Activated T-cell treated with anti-CD3 and anti-CD28 coated beads, Interleukin-2, amount 50 U/mL, for 72 hours (primary cell): ENCODE measurements around the gene BLMH. TPM values are rescaled to one million over a fixed set of nuclear protein-coding genes. Genes with fewer than 3 reads are reported as not detected.

Source experiments
- ATAC-seq, 2 donors: fragments of 150-1000 bp; cut with Tn5 transposase; replicated peaks in 1 of 2; 2 replicates each; pipeline ENCODE4 v1.10.0; 2021; ENCODE audit warnings: moderate library complexity in 2 of 2, mild to moderate bottlenecking in 1 of 2
- DNase-seq, 2 donors: peaks; one replicate each; pipeline ENCODE4 v3.0.0; 2021 to 2022; ENCODE audit warnings: mixed read lengths in 1 of 2
- H3K27ac Mint-ChIP-seq: one replicate; pipeline ENCODE4 v1.8.0; 2022; ENCODE audit warnings: mild to moderate bottlenecking, moderate library complexity, mixed read lengths
- H3K27me3 Mint-ChIP-seq: one replicate; pipeline ENCODE4 v1.8.0; 2022; ENCODE audit warnings: low read depth, mixed read lengths
- H3K36me3 Mint-ChIP-seq, 2 donors: one replicate each; pipeline ENCODE4 v1.8.0; 2022; ENCODE audit warnings: mixed read lengths in 2 of 2, mild to moderate bottlenecking in 1 of 2; ENCODE audit not compliant: insufficient read depth in 2 of 2
- H3K4me1 Mint-ChIP-seq: one replicate; pipeline ENCODE4 v1.8.0; 2022; ENCODE audit warnings: low read depth, mixed read lengths
- H3K4me3 Mint-ChIP-seq, 2 donors: one replicate each; pipeline ENCODE4 v1.8.0; 2022; ENCODE audit warnings: mild to moderate bottlenecking in 2 of 2, mixed read lengths in 2 of 2, moderate library complexity in 2 of 2
- H3K9me3 Mint-ChIP-seq, 2 donors: one replicate each; pipeline ENCODE4 v1.8.0; 2022; ENCODE audit warnings: mixed read lengths in 2 of 2
- total RNA-seq, 2 donors: library from RNA; stranded (reverse); gene quantifications; one replicate each; pipeline ENCODE4 v1.2.3, GENCODE V29; 2022

Gene BLMH
- total RNA-seq, 2 donors from 2014 or later = 49.5 to 63.9 TPM

GRCh38 chr17:30256756-30257506, 34.8 kb downstream of the BLMH start:
- DNase-seq (no peak), ATAC-seq (no peak)
- Mint-ChIP-seq H3K9me3 (no peaks in the 10 kb centered on the region), H3K27me3 (no peaks in the 10 kb centered on the region), H3K36me3 (peaks cover 5 to 7% of the 10 kb centered on the region in 2 donors), H3K4me1 (peaks cover 7% of the 10 kb centered on the region), H3K4me3 (no peak overlapping the region), H3K27ac (no peak overlapping the region)

DNA sequence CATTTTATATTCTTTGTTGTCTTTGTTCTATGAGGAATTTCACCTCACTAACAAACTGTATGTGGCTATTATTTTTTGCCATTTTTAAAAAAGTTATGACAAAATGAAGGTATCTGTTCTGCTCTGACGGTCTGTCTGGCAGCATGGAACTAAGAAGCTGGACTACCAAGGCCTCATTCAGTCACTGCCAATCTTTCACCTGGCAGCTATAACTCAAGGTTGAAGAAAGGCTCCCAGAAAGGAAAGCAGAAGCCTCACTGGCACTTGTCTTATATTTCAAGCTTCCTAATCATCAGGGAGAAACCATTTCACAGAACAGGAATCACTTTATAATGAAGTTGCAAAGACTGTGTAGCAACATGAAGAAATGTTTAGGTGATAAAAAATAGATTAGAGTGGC, 37.6 kb downstream of the BLMH start:
- Mint-ChIP-seq H3K4me1 (peaks cover 7% of the 10 kb centered on the region), H3K4me3 (no peak overlapping the region), H3K27ac (no peak overlapping the region), H3K27me3 (no peaks in the 10 kb centered on the region), H3K9me3 (no peaks in the 10 kb centered on the region), H3K36me3 (peaks cover 3 to 14% of the 10 kb centered on the region in 2 donors)
- ATAC-seq (no peak), DNase-seq (no peak)

DNA sequence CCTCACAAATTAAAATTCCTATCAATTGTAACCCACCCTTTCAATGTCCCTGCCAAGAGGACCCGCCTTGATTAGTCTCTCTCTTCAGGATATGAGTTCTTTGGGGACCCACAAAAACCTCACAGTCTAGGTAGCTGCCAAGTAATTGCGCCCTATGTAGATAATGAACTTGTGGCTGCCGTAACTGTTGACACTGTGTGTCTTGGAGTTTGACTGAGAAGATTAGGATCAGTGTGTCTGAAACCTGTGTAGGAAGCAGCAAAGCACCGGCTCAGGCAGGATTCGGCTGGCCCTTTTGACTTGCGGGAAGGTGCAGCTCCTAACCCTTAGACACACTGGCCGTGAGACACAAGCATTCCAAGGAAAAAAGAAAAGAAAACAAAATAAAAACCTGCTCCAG, 38.4 kb downstream of the BLMH start:
- H3K4me1 Mint-ChIP-seq = no peaks in the 10 kb centered on the region
- no peak overlapping the region for H3K4me3 Mint-ChIP-seq
- H3K36me3 Mint-ChIP-seq = peaks cover 3 to 17% of the 10 kb centered on the region in 2 donors
- no peaks in the 10 kb centered on the region for H3K9me3 Mint-ChIP-seq
- H3K27me3 Mint-ChIP-seq = no peaks in the 10 kb centered on the region
- H3K27ac Mint-ChIP-seq = no peak overlapping the region
- DNase-seq (no peak), ATAC-seq (no peak)

GRCh38 chr17:30251931-30252330, 39.8 kb downstream of the BLMH start:
- no peak overlapping the region for H3K27ac Mint-ChIP-seq
- no peaks in the 10 kb centered on the region for H3K9me3 Mint-ChIP-seq
- H3K4me3 Mint-ChIP-seq = no peak overlapping the region
- H3K27me3 Mint-ChIP-seq = no peaks in the 10 kb centered on the region
- no peaks in the 10 kb centered on the region for H3K4me1 Mint-ChIP-seq
- ATAC-seq (no peak), DNase-seq (no peak)
- H3K36me3 Mint-ChIP-seq = peaks cover 4 to 27% of the 10 kb centered on the region in 2 donors

- Mint-ChIP-seq H3K27ac (no peak overlapping the region), H3K9me3 (no peaks in the 10 kb centered on the region), H3K27me3 (no peaks in the 10 kb centered on the region), H3K4me3 (no peak overlapping the region), H3K4me1 (no peaks in the 10 kb centered on the region), H3K36me3 (peaks cover 2 to 29% of the 10 kb centered on the region in 2 donors)
- no peak for ATAC-seq
- DNase-seq = no peak
Observed at GRCh38 chr17:30249460-30249859, 42.3 kb downstream of the BLMH start.

GRCh38 chr17:30248786-30249185, 43.0 kb downstream of the BLMH start:
- DNase-seq (no peak), ATAC-seq (no peak)
- no peaks in the 10 kb centered on the region for H3K27me3 Mint-ChIP-seq
- H3K4me1 Mint-ChIP-seq = no peaks in the 10 kb centered on the region
- H3K27ac Mint-ChIP-seq = no peak overlapping the region
- H3K36me3 Mint-ChIP-seq = peaks cover 2 to 29% of the 10 kb centered on the region in 2 donors
- H3K9me3 Mint-ChIP-seq = no peaks in the 10 kb centered on the region
- H3K4me3 Mint-ChIP-seq = no peak overlapping the region

DNA sequence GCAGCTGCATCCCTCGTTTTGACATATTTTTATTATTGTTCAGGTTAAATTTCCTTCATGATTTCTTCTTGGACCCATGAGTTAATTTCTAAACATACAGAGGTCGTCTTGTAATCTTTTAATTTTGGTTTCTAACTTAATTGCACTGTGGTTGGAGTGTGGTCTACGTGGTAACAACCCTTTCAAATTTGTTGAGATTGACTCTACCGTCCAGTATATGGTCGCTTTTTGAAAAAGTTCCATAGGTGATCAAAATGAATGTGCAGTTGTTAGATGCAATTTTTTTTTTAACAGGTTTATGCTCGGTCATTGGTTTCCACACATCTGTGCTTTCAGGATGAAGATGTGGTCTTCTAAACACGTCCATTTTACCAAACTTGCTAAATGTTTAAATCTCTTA, 45.3 kb downstream of the BLMH start:
- Mint-ChIP-seq H3K4me3 (no peak overlapping the region), H3K9me3 (no peaks in the 10 kb centered on the region), H3K36me3 (peaks cover 2 to 26% of the 10 kb centered on the region in 2 donors), H3K4me1 (no peaks in the 10 kb centered on the region), H3K27ac (no peak overlapping the region), H3K27me3 (no peaks in the 10 kb centered on the region)
- no peak for ATAC-seq
- DNase-seq = no peak

DNA sequence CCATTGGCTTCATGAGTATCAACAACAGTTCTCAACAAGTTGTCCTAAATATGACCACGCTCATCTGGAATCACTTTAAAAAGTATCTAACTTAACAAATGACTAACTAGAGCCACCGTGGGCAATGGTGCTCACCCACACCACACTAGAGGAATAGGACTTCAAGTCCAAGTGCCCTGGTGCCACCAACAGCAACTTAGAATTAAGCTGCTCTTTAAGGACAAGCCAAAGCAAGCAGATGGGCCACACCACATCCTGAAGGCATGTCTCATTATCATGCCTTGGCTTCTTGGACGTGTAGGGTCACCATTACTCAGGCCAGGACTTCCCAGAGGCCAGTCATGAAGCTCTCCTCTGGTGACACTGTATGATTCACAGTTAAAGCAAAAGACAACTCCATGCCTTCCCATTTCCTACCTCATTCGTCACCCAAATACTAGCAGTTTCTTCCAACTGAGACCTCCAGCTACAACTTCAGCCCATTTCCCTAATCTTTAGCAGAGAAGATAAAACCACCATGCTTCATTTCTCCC, 46.8 kb downstream of the BLMH start:
- ATAC-seq = no peak

DNA sequence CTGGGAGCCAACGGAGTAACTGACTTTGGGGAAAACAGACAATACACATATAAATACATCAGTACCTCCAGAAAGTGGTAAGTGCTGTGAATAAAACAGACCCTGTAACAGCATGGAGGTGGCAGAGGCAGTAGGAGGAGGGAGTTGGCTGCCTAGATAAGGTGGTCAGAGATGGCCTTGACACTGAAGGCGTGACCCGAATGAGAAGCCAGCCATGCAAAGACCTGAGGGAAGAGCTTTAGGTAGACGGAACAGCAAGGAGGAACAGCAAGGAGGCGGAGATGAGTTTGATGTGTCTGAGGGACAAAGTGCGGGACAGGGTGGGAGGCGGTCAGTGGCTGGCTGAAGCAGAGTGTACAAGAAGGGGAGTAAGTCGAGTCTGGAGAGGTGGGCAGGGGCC, 48.2 kb downstream of the BLMH start:
- no peak for DNase-seq
- no peak overlapping the region for H3K4me3 Mint-ChIP-seq
- peaks cover 4% of the 10 kb centered on the region for H3K4me1 Mint-ChIP-seq
- peaks cover 2 to 15% of the 10 kb centered on the region in 2 donors for H3K36me3 Mint-ChIP-seq
- peaks cover 22% of the 10 kb centered on the region for H3K27me3 Mint-ChIP-seq
- ATAC-seq = no peak
- no peaks in the 10 kb centered on the region for H3K9me3 Mint-ChIP-seq
- H3K27ac Mint-ChIP-seq = no peak overlapping the region

More for the DNA sequence above, 46.8 kb downstream of the BLMH start:
- DNase-seq = no peak
- H3K4me3 Mint-ChIP-seq = no peak overlapping the region
- H3K9me3 Mint-ChIP-seq = no peaks in the 10 kb centered on the region
- H3K4me1 Mint-ChIP-seq = no peaks in the 10 kb centered on the region
- no peak overlapping the region for H3K27ac Mint-ChIP-seq
- H3K36me3 Mint-ChIP-seq = peaks cover 2 to 22% of the 10 kb centered on the region in 2 donors
- peaks cover 8% of the 10 kb centered on the region for H3K27me3 Mint-ChIP-seq

DNA sequence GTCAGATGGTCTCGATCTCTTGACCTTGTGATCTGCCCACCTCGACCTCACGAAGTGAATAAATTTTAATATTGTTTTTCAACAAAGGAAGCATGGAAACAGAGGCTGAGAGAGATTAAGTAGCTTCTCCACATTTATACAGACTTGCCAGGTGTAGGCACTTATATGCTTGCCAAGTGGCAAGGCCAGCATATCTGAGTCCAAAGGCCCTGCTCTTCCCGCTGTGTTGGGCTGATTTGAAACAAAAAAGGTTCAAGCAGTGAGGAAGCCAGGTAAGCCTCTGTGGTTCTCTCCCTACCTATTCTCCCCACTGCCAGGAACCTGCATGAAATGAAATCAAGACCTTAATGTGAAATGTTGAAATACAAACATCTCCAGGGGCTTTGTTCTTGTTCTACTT, 48.7 kb downstream of the BLMH start:
- DNase-seq = no peak
- no peak overlapping the region for H3K4me3 Mint-ChIP-seq
- H3K9me3 Mint-ChIP-seq = no peaks in the 10 kb centered on the region
- H3K27me3 Mint-ChIP-seq = peaks cover 27% of the 10 kb centered on the region
- ATAC-seq = no peak
- peaks cover 9% of the 10 kb centered on the region for H3K4me1 Mint-ChIP-seq
- H3K36me3 Mint-ChIP-seq = peaks cover 0 to 9% of the 10 kb centered on the region in 2 donors
- no peak overlapping the region for H3K27ac Mint-ChIP-seq

GRCh38 chr17:30241051-30241450, 50.7 kb downstream of the BLMH start:
- Mint-ChIP-seq H3K27ac (no peak overlapping the region), H3K4me3 (no peak overlapping the region), H3K36me3 (no peaks in the 10 kb centered on the region), H3K4me1 (peaks cover 23% of the 10 kb centered on the region), H3K27me3 (peaks cover 47% of the 10 kb centered on the region), H3K9me3 (no peaks in the 10 kb centered on the region)
- ATAC-seq (no peak), DNase-seq (no peak)

DNA sequence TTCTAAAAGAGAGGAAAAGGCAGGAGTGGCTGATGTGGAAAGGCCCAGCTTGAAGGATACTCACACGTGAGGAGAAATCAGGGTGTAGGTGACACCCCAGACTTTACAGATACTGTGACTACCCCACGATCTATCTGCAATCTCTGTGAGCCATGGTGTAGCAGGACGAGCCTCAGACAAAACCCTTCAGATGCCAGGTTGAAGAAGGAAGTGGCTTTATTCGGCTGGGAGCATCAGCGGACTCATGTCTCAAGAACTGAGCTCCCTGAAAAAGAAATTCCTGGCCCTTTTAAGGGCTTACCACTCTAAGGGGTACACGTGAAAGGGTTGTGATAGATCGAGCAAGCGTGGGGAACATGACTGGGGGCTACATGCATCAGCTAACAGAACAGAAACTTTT, 51.6 kb downstream of the BLMH start:
- Mint-ChIP-seq H3K36me3 (no peaks in the 10 kb centered on the region), H3K4me1 (peaks cover 25% of the 10 kb centered on the region), H3K4me3 (no peak overlapping the region), H3K9me3 (no peaks in the 10 kb centered on the region), H3K27ac (no peak overlapping the region), H3K27me3 (peaks cover 52% of the 10 kb centered on the region)
- DNase-seq (no peak), ATAC-seq (no peak)

DNA sequence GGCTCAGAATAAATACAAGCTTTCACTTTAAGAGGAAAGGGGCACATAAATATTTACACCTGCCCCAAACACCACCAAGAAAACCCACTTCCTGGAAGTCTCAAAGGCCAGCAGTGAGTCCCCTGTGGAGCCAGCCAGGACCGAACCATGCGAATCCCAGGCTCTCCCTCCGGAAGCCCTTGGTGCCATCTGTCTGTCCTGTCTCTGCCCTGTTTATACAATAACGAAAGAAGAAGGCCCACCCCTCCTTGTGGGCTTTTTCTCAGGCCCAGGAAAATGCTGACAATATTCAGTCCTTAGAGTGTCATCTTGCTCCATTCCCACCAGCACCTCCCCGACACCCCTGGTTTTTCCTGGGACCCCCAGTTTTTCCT, 52.7 kb downstream of the BLMH start:
- no peak for ATAC-seq
- no peaks in the 10 kb centered on the region for H3K36me3 Mint-ChIP-seq
- no peaks in the 10 kb centered on the region for H3K9me3 Mint-ChIP-seq
- peaks cover 31% of the 10 kb centered on the region for H3K4me1 Mint-ChIP-seq
- H3K4me3 Mint-ChIP-seq = no peak overlapping the region
- no peak overlapping the region for H3K27ac Mint-ChIP-seq
- H3K27me3 Mint-ChIP-seq = peaks cover 62% of the 10 kb centered on the region
- no peak for DNase-seq
